CD4-positive, alpha-beta T cell treated with Interleukin-2 at 100 ng/mL for 4 hours (primary cell): ENCODE data around the gene PDGFA.

Experiments used
- DNase-seq: peaks from one replicate; pipeline ENCODE4 v3.0.0-alpha.2; 2020; ENCODE audit warnings: low spot score

The PDGFA gene

DNA sequence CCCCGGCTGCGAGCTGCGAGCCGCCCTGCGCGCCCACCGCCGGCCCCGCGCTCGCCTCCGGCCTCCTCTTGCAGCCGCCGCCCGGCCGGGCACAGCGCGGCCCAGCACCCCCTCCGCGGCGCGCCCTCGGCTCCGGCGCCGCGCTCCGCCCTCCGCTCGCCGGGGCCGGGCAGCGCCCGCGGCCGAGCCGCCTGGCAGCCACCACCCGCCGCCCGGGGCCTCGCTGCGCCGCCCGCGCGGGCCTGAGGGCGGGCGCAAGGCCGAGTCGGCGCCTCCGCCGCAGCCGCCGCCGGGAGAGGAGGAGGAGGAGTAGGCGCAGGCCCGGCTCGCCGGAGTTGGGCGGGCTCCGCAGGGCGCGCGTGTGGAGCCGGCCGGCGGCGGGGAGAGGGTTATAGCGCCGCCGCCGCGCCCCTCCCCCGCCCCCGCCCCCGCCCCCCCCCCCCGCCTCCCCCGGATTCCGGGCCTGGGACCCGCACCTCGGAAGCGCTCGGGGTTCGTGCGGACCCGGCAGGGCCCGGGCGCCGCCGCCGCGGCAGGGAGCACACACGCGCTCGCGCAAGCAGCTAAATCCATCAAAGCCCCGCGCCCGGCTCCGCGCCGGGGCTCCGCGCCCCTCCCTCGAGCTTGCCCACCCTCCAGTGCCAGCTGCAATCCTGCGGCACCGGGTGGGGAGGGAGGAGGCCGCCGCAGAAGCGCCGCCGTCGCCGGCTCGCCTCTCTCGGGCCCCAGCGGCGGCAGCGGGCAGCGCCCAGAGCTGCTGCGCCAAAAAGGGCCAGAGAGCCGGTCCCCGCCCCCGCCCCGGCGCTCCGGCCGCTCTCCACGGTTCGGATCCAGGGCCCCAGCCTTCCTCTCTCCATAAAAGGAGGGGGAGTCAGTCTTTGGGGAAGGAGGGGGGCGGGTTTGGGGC, at the start of gene PDGFA:
PDGFA (minus strand) TSS at position 363 of the 907 bp plus-strand sequence. CDS start 845 bp downstream, outside the sequence.
- DNase-seq: no peak

DNA sequence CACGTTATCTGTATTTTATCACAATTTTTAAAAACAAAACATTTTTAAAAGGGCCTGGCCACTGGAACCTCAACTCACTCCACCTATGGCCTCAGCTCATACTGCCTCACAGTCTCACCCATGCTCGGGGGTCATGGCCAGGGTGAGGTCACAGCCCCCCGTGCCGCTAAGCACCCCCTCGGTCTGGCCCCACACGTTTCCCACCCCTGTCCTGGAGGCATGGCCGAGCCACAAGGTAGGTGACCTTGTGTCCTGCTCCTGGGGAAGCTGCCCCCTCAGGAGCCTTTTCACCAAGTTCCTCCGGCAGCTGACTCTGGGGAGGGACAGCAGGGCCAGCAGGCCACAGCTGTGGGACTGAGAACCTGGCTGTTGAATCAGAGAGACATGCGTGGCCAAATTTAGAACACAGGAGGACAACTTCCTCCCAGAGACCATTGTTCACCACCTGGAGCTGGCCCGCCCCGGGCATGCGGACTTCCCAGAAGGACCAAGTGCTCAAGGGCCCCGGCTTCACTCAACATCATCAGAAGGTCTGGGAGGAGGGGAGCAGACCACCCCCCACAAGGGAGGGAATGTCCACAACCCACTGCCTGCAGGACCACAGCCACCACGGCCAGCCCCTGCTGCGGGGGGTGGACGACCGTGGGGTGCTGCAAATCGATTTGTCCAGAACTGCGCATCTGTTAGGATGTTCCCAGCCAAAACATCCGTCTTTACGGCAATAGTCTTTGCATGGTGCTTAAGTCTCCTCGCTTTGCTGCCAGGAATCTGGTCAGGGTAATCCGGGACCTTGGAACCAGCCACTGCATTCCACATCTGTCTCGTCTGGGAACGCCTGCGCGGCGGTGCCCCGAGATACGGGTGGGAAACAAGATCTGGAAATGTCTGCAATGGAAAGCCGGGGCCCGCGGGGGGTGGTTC, 48.6 kb upstream of the PDGFA start:
- no peak for DNase-seq

DNA sequence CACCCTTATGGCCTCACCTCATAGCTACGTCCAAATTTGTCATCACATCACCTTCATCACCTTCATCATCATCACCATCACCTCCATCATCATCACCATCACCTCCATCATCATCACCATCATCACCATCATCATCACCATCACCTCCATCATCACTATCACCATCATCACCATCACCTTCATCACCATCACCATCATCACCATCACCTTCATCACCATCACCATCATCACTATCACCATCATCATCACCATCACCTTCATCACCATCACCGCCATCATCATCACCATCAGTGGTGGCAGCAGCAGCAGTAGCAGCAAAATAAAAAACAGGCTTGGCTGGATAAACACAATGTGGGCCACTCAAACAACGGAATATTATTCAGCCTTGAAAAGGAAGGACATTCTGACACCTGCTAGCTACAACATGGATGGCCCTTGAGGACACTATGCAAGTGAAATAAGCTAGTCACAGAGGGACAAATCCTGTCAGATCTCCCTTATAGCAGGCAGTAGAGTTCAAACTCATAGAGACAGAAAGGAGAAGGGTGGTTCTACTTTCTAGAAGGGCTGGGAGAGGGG, 47.7 kb upstream of the PDGFA start:
- DNase-seq: no peak

DNA sequence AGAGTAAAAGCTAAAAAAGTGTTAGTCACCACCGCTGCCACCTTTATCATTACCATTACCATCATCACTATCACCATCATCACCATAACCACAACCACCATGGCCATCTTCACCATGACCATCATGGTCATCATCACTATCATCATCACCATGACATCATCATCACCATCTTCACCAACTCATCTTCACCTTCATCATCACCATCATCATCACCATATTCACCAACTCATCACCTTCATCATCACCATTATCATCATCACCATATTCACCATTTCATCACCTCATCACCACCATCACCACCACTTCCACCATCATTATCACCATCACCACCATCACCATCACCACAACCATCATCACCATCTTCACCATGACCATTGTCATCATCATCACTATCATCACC, 46.5 kb upstream of the PDGFA start:
- DNase-seq: no peak

DNA sequence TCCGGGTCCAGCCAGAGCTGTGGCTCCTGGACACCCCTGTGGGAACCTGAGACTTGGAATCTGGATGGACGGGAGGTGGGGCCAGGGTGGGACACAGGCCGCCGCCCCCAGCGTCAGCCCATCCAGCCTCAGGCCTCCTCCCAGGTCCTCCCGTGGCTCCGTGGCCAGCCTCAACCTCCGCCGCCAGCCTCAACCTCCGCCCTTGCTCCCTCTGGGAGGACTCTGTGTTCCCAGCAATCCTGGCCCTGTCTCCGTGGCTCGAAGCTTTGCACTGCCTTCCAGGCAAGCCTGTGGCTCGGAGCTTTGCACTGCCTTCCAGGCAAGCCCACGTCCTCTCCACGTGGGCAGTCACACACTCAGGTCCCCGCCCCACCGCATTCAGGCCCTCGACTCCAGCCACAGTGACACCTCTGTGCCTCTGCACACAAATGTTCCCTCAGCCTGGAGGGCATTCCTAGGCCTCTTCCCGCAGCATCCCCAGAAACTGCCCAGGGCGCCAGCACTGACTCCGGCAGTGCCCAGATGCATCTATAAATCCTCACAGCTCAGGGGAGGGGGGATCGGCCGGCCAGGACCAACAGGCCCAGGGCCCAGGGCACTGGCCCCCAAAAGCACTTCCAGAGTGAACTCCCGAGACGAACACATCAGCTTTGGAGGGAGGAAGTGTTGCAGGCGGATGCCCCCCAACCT, 44.7 kb upstream of the PDGFA start:
- DNase-seq: no peak

DNA sequence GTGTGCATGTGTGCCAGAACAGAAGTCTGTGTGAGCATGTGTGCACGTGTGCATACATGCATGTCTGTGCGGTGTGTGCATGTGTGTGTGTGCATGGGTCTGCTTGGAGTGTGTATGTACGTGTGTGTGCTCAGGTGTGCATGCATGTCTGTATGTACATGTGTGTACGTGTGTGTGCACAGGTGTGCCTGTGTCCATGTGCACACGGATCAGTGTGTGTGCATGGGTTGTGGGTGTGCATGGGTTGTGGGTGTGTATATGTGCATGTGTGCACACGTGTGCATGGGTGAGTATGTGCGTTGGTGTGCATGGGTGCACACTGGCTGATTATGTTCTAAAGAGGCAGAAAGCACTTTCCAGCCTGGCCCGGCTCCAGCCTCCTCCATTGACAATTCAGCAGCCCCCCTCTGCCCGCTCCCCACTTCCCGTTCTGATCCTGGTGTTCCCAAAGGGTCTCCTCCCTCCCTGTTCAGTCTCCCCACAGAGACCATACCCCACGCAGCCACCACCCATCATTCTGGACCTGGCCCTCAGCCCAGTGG, 44.1 kb upstream of the PDGFA start:
- DNase-seq: no peak

DNA sequence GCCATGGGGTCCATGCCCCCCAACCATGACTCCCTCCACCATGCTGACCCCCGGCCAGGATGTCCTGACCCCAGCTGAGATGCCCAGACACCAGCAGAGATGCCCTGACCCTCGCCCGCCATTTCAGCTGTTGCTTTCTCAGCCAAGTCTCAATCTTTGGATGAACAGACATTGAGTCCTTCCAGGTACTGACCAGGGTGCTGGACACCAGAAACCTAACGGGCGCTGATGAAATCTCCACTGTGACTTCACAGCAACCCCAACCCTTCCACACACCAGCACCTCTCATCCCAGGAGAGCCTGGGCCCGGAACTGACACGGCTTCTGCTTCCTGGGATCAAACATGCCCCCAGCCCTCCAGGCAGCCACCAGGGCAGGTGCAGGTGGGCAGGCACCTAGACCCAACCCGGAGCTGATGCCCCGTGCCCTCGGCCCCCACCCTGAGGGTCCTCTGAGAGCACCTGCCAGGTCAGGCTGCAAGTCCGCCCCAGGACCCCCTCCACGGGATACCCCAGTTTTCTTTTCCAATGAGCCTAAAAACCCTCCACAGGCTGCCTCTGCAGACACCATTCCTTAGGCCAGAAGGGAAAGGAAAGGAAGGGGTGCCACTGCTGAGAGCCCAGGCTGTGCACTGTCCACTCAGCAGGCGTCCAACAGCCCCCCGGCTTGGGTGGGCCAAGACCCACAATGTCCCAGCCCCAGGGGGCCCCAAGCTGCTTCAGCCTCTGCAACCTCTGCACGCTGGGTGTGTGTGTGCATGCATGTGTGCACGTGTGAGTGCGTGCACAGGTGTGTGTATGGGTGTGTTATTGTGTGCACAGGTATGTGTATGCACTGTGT, 43.4 kb upstream of the PDGFA start:
- no peak for DNase-seq

DNA sequence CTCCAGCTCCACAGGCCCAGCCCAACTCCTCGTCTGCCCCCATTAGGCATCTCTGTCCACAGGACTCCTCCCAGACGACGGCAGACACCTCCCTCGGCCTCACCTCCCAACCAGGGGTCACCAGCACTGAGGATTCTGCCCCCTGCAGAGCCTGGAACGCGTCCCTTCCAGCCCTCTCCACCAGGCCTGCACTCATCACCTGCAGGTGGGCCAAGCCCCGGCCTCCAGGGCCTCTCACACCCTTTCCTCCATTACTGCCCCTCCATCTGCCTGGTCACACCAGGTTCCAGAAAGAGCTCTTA, 42.7 kb upstream of the PDGFA start:
- no peak for DNase-seq

DNA sequence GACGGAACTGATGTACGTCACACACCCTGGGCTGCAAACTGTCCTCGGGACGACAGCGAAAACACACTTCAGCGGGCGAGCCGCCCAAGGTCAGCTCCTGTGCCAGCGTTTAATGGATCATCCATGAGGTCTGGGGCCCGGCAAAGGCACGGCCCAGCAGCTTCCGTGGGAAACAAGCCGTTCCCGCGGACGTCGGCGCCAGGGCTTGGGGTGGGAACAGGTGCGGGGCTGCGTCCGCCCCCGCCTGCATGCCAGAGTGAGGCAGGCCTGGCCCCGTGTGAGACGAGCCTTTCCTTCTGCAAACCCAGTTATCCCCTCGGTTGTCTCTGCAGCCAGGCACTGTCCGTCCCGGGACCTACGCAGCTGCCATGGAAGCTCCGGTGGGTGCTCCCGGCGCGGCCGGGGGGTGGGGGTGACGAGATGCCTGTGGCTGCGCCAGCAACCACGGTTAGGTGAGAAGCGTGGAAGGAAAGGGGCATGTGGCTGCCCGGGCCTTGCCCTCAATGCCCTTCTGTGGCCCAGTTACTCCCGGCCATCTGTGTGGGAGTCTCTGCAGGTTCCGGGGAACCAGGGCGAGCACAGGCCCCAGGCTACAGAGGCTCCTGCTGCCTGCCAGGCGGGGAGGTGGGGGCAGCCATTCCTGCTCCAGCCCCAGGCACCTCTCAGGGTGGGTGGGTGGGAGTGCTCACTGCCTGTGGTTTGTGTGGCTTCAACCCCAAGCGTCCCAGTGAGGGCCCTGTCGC, 42.2 kb upstream of the PDGFA start:
- DNase-seq: no peak

DNA sequence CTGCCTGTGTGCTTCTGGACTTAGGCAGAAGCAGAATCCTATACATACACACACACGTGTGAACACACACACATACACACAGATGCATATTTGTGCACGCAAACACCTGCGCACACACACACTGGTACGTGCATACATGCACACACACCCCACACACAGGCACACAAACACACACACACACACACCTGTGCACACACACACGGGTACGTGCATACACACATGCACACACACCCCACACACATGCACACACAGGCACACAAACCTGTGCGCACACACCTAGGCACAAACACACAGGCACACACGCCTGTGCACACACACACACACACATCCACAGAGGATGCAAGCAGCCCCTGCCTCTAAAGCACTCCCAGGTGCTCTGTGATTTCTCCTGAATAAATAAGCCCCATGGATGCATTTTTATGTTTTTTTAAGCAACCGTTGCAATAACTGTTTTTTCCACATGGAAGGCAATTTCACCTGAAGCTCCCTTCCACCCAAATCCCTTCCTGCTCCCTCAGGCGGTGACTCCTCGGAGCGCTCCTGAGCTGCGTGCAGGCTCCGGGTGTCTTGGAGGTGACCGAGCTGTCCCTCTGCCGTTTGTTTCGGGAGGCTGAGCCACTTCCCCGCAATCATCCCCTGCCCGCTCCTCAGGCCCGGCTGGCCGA, 41.5 kb upstream of the PDGFA start:
- no peak for DNase-seq

DNA sequence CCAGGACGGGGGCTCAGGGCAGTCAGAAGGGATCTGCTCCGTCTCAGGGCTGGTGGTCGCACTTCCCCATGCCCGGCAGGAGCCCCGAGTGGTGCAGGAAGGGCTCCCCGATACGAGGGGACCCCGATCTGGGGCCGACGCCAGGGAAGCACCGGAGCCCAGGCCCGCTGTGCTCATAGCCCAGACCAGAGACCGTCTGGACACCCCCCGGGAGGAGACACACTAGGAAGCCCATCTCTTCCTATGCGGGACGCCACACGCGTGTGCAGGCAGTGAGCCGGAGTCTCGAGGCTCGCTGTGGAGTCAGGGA, 39.7 kb upstream of the PDGFA start:
- no peak for DNase-seq

DNA sequence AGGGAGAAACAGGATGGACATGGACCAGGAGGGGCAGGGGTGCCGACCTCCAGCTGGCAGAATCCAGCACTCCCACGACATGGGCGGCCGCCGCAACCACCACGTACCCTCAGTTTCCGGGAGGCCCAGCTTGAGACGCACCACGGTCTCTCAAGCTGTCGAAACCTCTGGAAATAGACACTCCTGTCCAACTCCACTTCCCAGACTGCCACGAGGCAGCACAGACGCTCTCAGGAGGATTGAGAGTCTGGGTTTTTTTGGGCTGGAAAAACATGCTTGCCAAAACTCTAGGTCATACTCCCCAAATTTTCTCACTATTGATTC, 37.9 kb upstream of the PDGFA start:
- DNase-seq: no peak

DNA sequence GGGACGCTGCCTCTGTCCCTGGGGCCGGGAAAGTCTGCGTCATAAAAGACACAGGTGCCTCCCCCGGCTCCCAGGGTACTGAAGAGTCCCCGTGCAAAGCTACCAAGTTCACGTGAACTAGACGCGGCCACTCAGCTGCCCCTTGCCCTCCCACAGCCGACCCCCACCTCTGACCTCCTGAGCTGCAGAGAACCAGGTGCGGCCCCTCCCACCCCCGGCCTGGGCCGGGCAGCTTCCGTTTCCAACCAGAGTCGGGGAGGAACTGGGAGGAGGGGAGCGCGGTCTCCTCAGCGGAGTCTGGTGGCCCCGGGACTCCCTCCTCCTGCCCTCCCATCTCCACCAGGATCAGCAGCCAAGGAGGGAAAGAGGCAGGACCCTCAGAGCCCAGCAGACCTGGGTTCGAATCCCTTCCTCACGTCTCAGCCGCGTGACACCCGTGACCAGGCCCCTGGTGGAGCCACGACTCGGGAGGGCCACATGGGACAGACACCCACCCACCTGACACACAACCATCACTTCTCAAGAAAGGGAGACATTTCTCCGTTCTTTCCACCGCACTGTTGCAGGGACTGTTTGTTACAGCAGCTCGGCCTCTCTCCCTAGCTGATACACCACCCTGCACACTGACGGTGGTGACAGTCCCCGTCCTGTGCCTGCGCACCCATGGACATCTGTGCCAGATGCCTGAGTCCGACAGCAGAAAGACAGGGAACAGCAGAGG, 37.4 kb upstream of the PDGFA start:
- DNase-seq: no peak

DNA sequence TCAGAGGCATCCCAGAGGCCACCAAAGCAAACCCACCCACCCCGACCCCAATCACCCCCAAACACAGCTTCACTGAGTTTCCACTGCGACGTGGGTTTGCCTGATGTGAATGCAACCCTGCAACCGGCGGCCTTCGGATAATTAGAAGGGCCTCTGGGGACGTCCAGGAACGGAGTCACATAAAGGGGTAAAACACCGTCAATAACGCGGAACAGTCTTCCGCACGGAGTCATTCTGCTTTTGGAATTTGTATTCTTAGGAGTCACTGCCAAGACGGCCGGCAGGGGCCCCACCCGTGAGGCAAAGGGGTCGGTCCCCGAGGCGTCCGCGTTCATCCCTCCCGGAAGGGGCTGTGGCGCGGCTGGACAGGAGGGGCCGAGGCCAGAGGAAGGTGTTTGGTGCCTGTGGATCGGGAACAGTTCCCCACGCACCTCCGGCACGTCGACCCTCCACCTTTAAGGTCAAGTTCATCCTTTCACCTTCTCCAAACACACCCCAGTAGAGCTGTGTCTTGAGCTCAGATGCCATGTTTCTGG, 36.7 kb upstream of the PDGFA start:
- DNase-seq: no peak

DNA sequence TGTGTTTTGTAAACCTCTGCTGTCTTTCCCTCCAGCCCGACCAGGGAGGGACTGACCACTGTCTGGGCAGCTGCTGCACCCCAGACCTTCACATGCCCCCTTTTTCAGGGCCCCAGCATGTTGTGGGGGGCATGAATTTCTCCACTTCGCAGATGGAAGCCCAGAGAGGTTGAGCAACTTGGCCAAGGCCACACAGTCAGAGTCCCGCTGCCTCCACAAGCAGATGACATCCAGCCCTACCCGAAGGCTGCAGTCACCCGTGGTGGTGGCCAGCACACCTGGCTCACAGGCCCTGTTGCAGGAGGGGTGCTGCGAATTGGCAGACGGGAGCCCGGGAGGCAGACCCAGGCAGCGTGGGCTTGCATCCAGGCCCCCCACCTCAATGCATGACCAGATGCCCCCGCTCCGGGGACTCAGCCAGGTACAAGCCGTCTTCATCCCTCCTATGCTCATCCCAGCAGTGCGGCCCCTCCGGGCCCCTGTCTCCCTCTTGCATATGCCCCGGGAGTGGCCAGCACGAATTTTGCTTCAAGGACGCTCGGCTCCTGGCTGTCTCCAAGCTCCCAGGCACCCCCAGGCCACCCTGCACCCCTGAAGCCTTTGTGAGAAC, 36.0 kb upstream of the PDGFA start:
- DNase-seq: no peak

DNA sequence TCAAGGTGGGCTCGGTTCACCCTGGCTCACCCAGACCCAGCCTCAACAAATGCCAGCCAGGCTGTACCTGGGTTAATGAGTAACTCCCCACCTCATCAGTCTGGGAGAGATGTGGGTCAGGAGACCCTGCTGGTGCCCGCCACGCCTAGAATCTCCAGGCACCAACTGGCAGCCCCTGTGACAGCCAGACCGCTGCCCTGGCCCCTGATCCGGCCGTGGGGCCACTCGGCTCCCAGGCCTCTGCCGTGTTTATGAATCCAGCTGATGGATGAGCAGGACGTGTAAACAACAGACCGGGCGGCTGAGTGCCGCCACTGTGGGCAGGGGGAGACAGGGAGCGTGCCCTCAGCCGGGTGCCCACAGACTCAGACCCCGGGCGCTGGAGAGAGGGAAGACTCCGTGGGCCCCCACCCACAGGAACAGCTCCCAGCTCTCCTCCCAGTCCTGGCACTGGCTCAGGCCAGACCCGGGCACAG, 34.0 kb upstream of the PDGFA start:
- no peak for DNase-seq

DNA sequence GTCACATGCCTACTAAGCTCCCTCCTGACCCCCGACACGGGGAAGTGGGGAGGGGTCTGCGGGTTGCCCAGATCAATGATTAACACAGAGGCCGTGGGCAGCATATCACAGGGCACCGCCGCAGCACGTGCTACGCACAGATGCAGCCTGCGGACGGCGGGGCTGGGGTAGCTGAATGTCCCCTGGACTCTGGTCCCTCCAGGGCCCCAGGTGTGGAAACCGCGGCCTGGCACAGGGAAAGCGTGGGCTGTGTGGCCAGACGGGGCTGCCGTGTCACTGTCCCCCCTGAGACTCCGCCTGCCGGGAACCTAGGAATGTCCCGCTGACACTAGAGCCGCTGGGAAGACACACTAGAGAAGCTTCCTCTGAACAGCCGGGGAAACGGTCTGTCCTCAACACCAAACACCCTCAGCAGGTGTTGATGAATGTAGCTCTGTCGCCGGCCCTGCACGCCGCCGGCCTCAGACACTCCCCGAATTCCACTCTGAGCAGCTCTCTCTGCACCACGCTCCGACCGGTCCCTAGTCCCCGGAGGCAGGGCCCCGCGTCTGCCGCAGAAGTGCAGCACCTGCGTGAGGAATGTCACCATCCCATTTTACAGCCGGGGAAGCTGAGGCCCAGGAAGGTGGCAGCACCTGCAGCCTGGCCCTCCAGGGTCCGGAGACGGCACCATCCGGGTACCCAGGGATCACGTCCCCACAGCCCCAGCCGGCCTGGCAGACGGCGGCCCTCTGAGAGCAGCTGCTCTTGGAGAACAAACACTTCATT, 33.4 kb upstream of the PDGFA start:
- no peak for DNase-seq
